GM19025 (cell line): Measurements from ENCODE around the gene NINJ2.
A peak's percentile ranks its signal among the peaks of the same experiment; 100 is the strongest.
"Not testable (repeated sequence)": the region's sequence is repeated elsewhere in the genome, so short reads cannot be mapped to it uniquely, and the experiment has no call there.

ENCODE experiments used
- ATAC-seq: cut with Tn5 transposase; IDR thresholded peaks from one replicate; pipeline ENCODE4 v1.9.1; 2021; ENCODE audit warnings: mild to moderate bottlenecking, low read depth, moderate library complexity; ENCODE audit not compliant: unreplicated experiment

NINJ2 gene, protein sequence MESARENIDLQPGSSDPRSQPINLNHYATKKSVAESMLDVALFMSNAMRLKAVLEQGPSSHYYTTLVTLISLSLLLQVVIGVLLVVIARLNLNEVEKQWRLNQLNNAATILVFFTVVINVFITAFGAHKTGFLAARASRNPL

DNA sequence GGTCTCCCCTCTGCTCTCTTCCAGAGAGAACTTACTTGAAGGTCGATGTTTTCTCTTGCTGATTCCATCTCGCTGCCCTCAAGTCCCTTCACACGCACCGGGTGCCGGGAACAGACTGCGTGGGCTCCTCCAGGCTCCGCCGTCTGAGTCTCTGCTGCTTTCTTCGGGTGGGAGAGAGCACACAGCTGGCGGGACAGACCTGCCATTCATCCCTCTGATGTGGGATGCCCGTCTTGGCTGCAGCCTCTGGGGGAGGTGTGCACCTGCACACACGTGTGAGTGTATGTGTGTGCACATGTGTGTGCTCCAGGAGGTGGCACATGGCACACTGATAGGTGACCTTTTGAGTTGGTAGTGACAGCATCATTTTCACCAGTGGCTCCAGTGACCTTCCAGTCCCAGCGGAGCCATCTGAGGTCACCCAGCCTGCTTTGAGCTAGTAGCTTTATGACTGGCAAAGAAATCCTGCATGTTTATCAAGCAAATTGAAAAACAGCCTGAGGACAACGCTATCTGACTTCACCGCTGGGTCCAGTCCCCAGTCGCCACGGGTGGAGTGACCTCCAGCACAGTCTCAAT is at the start of gene NINJ2:
Gene NINJ2, minus strand, starts transcription at position 153 of the 579 bp plus-strand sequence. Its CDS starts 85 bp downstream, at position 68.
- no peak for ATAC-seq

DNA sequence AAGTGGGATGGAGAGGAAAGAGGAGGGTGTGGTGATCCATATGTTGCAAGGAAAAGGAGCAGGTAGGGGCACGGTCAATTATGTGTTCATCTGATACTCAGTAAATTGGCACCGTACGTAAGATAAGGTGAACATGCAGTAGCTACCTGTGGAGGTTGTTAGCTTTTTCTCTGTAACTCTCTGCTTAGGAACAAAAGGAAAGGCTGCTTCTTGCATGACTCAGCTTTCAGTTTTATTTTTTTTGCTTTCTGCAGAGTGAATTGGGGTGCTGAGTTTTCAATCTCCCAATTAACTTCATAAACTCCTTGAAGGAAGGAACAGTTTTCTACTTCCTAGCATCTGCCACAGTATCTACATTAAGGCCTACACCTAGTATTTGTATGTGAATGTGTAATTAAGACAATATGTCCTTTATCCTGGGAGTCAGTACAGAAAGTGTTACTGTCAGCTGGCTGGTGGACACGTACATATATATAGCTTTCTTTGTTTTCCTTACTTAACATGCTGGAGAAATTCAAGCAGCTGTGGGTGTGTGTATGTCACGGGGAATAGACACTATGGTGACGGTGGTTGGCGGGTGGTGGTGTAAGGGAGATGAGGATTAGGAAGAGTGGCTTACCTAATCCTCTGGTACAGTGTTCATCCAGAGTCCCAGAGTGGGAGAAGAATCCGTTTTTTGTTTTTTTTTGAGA is 49.1 kb upstream of the NINJ2 start:
- ATAC-seq: no peak

DNA sequence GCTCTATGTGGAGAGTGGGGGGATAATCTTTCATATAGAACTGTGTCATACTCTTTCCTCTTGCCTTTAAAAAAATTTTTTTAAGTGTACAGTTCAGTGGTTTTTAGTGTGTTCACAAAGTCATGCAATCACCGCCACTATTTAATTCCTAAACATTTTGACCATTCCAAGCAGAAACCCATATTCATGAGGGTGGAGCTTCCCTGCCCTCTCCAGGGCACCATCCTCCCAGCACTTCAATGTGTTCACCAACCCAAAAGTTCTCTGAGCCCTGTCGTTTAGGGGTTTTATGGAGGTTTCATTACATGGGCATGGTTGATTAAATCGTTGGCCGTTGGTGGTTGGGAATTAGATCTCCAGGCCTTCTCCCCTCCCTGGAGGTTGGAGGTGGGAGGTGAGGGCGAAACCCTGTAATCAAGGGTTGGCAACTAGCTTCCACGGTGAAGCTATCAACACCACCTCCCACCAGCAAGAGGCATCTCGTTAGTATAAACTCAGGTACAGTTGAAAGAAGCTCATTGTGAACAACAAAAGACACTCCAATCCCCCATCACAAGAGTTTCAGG is 46.3 kb upstream of the NINJ2 start:
- no peak for ATAC-seq

DNA sequence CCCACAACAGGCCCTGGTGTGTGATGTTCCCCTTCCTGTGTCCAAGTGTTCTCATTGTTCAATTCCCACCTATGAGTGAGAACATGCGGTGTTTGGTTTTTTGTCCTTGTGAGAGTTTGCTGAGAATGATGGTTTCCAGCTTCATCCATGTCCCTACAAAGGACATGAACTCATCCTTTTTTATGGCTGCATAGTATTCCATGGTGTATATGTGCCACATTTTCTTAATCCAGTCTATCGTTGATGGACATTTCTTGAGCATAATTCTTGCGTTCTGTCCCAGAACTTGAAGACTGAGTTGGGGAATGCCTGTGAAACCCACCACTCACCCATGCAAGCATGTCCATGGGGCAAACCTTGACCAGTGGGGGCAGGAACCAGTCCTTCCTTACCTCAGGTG is 44.8 kb upstream of the NINJ2 start:
- not testable (repeated sequence) for ATAC-seq

DNA sequence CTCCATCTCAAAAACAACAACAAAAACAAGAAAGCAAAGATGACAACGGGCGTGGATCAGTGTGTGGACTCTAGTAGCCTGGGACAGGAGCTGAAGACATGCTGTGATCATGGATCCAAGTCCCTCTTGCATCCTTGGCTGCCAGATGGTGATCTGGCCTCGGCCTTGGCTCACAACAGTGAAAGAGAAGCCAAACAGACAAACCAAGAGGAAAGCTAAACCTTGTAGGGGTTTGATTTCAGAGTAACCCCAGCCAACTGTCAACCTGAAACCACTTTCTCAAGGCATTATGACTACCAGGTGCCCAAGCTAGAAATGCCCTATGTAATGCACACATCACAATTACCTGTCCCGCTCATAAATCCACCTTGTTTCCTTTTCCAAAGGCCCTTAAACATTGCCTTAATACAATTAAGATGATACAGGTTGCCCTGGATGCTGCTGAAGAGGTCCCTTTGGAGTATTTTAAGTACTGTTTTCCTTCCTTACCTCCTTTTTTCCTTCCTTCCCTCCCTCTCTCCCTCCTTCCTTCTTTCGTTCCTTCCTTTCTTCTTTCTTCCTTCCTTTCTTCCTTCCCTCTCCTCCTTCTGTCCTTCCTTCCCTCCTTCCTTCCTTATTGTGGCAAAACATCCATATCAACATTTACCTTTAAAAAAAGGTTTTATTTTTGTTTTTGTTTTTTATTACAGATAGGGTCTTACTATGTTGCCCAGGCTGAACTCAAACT is 41.4 kb upstream of the NINJ2 start:
- no peak for ATAC-seq

DNA sequence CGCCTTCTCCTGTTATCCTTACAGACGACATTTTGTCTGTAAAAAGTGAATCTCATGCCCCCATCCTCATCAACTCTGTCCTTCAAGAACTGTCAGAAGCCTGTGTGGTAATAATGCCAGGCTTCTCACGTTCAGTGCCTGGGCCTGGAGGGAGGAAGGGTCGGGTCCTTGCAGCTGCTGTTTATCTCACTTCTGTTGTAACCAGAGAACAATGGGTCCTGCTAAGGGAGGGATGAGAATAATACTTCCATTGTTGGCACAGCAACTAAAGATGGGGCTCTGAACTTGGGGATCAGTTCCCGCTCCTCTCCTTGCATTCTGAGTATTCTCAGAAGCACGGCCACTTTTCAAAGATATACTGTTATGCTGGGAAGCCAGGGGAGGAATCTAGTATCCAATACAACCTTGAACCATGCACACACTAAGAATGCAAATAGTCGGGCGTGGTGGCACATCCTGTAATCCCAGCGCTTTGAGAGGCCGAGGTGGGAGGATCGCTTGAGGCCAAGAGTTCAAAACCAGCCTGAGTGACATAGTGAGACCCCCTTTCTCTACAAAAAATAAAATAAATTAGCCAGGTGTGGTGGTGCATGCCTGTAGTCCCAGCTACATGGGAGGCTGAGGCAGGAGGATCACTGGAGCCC is 38.8 kb upstream of the NINJ2 start:
- no peak for ATAC-seq

DNA sequence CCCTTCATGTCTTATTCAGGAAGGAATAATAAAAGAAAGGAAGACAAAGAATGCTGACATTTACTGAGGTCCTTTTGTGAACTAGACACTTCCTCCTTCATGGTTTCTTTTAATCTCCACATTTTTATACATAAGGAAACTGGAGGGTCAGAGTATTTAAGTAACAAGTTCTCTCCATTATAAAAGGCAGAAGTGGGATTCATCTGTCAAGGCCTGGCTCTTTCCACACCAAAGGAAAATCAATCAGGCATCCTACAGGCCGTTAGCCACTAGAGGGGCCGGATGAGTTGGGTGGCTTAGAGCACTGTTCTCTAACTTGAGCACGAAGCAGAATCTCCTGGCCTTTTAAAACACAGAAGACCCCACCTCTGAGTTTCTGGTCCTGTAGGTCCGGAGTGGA is 36.8 kb upstream of the NINJ2 start:
- ATAC-seq: no peak

DNA sequence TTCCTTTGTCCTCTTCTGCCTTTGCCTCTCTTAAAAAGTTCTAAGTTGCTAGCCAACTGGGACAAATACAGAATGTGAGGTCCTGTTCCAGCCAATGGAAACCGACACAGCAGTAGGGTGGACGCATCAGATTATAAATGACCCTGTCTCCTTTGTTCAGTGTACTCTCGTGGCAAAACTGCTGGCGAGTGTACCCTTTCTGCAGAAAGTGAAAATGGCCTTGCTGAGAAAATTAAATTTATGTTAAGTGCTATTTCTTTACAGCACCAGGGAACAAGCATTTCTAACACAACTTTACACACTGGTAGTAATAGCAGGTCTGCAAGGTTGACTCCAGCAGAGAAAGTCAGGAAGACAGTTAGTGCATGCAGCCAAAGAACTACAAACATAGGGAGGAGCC is 35.0 kb upstream of the NINJ2 start:
- not testable (repeated sequence) for ATAC-seq

DNA sequence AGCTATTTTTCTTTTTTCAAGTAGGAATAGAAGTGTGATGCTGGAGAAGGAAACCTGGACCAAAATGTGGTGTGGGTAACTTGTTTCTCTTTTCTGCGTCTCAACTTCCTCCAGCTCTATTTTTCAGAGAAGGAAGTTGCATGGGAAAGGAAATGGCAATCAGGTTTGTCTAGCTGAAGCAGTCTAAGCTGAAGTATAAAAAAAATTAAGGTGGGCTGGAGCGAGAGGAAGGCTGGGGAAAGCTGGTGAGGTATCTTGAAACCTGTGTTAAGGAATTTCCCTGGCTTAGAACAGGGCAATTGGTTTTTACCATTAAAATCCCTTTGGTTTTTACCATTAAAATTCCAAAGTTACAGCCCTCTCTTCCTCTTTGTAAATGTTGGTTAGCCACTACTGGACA is 34.2 kb upstream of the NINJ2 start:
- no peak for ATAC-seq

DNA sequence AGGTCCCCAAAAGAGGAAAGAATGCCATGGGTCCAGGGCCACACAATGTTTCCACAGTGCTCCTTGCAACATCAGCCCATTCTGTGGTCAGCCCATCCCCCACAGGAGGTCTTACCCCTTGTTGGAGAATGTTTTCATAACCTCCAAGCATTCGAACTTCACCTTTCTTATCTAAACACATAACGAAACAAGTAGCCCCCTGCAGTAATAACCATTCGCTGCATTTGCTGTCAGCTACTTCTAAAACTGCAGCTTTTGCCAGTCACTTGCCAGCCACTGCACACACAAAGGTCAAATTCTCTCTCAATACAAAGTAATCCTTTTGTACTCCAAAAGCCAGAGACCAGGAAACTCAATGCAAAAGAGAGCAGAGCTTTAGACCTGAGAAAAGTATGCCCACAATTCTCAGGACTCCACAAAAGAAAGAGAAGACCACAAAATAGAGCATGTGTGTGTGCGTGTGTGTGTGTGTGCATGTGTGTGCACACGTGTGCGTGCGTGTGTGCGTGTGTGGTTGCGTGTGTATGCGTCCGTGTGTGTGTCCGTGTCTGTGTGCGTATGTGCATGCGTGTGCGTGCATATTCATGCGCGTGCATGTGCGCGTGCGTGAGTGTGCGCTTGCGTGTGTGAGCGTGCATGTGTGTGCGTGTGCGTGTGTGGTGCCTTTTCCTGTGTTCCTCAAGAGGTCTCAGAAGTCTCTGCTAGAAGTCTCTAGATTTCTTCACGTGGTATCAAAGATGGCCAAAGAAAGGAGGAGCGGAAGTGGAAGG is 31.7 kb upstream of the NINJ2 start:
- no peak for ATAC-seq

DNA sequence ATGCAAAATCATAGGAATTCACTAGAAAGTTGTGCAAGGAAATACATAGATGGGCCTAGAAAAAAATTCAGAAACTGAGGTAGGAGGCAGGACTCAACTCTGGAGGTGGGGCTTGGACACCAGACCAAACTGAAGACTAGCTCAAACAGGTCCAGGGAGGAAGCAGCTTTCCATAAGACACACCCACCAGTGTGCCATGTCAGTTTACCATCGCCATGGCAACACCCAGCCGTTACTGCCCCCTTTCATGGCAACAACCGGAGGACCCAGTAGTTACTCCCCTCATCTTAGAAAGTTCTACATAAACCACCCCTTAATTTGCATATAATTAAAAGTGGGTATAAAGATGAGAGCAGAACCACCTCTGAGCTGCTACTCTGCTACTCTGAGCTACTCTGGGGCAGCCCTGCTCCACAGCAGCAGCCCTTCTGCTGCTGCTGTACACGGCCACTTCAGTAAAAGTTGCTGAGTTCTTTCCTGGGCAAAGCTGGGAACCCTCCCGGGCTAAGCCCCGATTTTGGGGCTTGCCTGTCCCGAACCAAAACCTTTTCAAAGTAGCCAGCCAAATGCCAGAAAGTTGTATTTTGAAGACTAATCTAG is 30.8 kb upstream of the NINJ2 start:
- no peak for ATAC-seq

DNA sequence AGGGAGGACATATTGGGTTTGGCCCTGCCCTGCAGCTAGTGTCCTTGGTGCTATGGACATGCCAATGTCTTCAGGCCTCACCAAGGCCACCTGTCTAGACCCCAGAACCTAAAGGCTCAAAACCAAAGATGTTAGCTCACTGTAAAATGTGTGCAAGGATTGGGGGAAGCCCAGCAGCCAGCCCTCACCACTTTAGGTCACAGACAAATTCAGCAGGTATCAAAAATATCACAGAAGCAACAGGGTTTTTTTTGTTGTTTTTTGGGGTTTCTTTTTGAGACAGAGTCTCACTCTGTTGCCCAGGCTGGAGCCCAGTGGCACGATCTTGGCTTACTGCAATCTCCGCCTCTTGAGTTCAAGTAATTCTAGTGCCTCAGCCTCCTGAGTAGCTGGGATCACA is 29.0 kb upstream of the NINJ2 start:
- no peak for ATAC-seq

DNA sequence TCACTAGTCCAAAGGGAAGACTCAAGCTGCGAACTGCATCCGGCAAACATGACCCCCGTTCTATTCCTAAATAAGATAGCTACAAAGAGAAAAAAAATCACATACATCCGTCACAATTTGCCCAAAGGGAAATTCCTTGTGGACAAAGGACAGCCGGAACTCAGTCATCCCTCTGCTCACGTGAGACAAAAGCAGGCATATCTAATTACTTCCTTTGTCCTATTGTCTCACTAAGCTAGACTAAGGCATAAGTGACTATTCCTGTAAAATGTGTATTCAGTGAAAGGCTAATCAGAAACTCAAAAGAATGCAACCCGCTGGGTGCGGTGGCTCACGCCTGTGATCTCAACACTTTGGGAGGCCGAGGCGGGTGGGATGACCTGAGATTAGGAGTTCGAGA is 27.2 kb upstream of the NINJ2 start:
- no peak for ATAC-seq

DNA sequence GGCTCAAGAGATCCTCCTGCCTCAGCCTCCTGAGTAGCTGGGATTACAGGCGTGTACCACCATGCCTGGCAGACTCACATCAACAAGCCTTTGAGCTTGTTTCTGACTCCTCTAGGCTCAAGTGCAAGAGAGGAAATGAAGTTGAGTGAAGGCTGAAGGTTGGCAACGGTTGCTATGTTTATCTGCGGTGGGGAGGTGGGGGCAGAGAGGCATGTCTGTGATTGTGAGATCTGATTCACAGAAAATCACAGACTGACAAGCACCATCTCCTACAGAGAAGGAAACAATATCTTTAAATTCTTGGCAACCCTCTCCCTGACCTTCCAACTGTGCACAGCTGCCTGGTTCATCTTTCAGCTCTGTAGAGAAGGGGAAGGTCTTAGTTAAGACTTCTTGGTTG is 22.1 kb upstream of the NINJ2 start:
- ATAC-seq: peak; percentile 75

DNA sequence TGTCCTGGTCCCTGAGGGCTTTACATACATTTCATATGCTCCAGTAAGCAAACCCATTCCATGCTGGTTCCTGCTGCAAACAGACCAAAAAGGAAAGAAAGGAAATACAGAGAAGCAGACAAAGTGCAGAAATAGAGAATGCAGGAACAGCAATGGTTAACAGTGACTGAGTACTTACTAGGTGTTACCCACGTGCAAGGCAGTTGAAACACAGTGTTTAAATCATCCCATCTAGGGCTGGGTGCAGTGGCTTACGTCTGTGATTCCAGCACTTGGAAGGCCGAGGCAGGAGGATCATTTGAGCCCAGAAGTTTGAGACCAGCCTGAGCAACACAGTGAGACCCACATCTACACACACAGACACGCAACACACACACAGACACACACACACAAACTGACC is 21.2 kb upstream of the NINJ2 start:
- ATAC-seq: no peak

DNA sequence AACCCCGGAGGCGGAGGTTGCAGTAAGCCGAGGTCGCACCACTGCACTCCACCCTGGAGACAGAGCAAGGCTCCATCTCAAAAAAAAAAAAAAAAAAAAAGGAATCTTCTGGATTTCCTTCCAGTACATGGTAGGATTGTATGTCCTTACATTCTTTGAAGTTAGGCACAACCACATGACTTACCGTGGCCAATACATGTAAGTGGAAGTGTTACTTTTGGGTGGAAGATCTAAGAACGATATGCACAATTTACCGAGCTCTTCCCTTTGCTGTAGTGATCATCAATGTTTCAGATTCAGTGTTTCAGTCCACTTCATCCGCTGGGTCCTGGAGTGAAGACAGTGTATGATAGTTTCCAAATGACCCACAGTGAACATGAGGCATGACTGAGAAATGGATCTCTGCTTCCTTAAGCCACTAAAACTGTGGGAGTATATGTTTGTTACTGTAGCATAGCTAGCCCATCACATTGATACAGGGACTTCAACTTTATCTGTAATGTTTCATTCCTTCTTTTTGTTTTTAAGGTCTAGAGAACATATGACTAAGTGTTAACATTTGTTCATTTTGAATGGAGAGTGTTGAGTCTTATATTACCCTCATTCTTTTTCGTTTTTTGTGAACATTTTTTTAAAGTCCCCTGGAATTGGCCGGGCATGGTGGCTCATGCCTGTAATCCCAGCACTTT is 18.5 kb upstream of the NINJ2 start:
- ATAC-seq: no peak

DNA sequence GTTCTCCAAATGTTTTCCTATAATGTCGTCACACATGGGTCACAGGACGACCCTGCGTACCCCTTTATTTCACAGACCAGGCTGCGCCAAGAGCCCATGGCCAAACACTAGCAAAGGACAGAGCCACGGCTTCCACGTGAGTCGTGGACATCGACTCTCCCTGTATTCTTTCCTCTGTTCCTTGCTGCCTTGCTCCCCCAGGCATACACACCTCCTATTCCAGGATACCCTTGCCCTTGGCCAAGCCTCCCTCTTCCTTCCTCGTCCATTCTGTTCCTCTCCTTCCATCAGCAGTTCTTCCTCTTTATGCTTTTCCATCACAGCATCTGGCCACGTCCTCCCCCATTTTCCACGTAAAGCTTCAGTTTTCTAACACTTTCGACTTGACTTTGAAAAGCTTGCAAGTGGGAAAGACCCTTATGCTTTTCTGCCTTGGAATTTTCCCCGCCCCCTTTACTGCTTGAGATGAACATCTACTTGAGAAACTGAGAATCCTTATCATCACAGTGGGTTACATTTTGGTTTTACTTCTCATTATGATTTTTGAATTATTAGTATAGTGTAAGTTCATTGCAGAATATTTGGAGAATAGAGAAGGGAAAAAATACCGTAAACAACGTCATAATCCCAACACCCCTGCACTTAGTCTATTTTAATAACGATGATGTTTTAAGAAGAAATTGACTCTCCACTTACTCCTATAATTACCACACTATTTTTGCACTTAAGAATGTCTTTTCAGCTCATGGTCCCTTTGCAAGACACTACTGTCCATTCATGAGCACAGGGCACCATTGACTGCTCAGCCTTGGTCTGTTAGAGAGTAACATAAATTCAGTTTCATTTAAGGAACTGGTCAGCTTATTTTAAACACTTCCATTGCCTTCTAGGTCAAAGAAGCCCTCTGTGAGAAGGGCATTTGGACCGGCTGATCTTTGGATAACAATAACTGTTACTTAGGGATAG is 15.8 kb upstream of the NINJ2 start:
- ATAC-seq: no peak

DNA sequence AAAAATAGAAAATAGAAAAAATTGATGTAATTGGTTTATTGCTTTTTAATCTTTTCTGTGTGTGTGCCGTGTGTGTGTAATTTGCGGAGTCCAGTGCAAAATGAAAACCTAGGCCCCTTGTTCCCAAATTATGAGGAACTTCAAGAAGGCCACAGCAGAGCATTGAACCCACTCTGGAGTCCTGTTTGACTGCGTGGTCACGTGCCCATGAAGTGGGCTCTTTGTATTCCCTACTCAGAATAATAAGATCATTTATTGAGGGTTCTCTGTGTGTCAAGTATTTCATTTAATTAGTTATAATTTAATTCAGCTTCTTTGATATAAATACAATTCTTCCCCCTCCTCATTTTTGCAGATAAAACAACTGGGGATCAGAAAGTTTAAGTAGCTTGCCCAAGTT is 12.3 kb upstream of the NINJ2 start:
- no peak for ATAC-seq
